Stromal cell of bone marrow (primary cell): ENCODE measurements around the gene ZNF787.

Experiments
- DNase-seq: peaks from one replicate; pipeline ENCODE4 v3.0.0-alpha.2; 2012; ENCODE audit warnings: low read depth

ZNF787 gene

GRCh38 chr19:56144376-56144775 is 23.3 kb upstream of the ZNF787 start:
- DNase-seq = no peak

- no peak for DNase-seq
Observed at GRCh38 chr19:56142897-56143434, 21.9 kb upstream of the ZNF787 start.

GRCh38 chr19:56142087-56142787 is 21.1 kb upstream of the ZNF787 start:
- no peak for DNase-seq

GRCh38 chr19:56141417-56141993 is 20.4 kb upstream of the ZNF787 start:
- DNase-seq = no peak

- DNase-seq = peak; percentile 98
Observed at GRCh38 chr19:56140583-56141416, 19.7 kb upstream of the ZNF787 start, which contains the start of gene ZNF444. TSS of gene ZNF444 (plus strand) at chr19:56141287. CDS start at chr19:56146912, 5,625 bp downstream.

GRCh38 chr19:56139847-56140582 is 18.9 kb upstream of the ZNF787 start:
- DNase-seq = no peak

GRCh38 chr19:56138069-56138468 is 17.0 kb upstream of the ZNF787 start:
- DNase-seq = no peak

GRCh38 chr19:56137405-56137804 is 16.3 kb upstream of the ZNF787 start:
- no peak for DNase-seq

GRCh38 chr19:56136362-56136761 is 15.3 kb upstream of the ZNF787 start:
- DNase-seq = no peak

GRCh38 chr19:56134654-56134921 is 13.5 kb upstream of the ZNF787 start:
- DNase-seq = no peak

- no peak for DNase-seq
Observed at GRCh38 chr19:56133858-56134653, 13.0 kb upstream of the ZNF787 start.

GRCh38 chr19:56132316-56132822 is 11.3 kb upstream of the ZNF787 start:
- DNase-seq = peak; percentile 75

- DNase-seq = no peak
Observed at GRCh38 chr19:56131651-56132050, 10.6 kb upstream of the ZNF787 start.

GRCh38 chr19:56130006-56130405 is 8.9 kb upstream of the ZNF787 start:
- DNase-seq = no peak

- DNase-seq = no peak
Observed at GRCh38 chr19:56126983-56127780, 6.1 kb upstream of the ZNF787 start.

GRCh38 chr19:56125806-56126590 is 4.9 kb upstream of the ZNF787 start:
- no peak for DNase-seq

- no peak for DNase-seq
Observed at GRCh38 chr19:56124578-56124977, 3.5 kb upstream of the ZNF787 start.

- no peak for DNase-seq
Observed at GRCh38 chr19:56123266-56123891, 2.3 kb upstream of the ZNF787 start.
